HUES64 (cell line): Measurements from ENCODE around the gene WDR19. TPM values are rescaled to one million over a fixed set of nuclear protein-coding genes. Genes with fewer than 3 reads are reported as not detected.
"Not testable (repeated sequence)": the region's sequence is repeated elsewhere in the genome, so short reads cannot be mapped to it uniquely, and the experiment has no call there.

ENCODE experiments used
- H3K27ac ChIP-seq: 2 replicates; pipeline ENCODE4 v1.7.0; 2013; ENCODE audit warnings: low read depth, low read length, inconsistent platforms
- H3K27me3 ChIP-seq: 2 replicates; pipeline ENCODE4 v1.6.1; 2013; ENCODE audit warnings: mild to moderate bottlenecking, low read length; ENCODE audit not compliant: insufficient read depth
- H3K36me3 ChIP-seq: 2 replicates; pipeline ENCODE4 v1.6.1; 2013; ENCODE audit warnings: mild to moderate bottlenecking, low read length; ENCODE audit not compliant: insufficient read depth
- H3K4me1 ChIP-seq: 2 replicates; pipeline ENCODE4 v1.6.1; 2013; ENCODE audit warnings: mild to moderate bottlenecking, low read length, moderate library complexity; ENCODE audit not compliant: insufficient read depth
- H3K4me3 ChIP-seq: 2 replicates; pipeline ENCODE4 v1.5.1; 2013; ENCODE audit warnings: mild to moderate bottlenecking, low read length, moderate library complexity
- H3K9ac ChIP-seq: 2 replicates; pipeline ENCODE4 v1.6.1; 2013; ENCODE audit warnings: mild to moderate bottlenecking, low read depth, low read length
- H3K9me3 ChIP-seq: 2 replicates; pipeline ENCODE4 v1.6.1; 2013; ENCODE audit warnings: low read depth, low read length; ENCODE audit not compliant: insufficient read depth
- WGBS: fragments of 150-250, 120-280 bp; methylation state at CpG from one replicate; pipeline ENCODE4 v1.1.7; 2013; ENCODE audit warnings: missing lambda C conversion rate; 5-methylcytosine and 5-hydroxymethylcytosine counted together
- polyA plus RNA-seq, 2 experiments: library from polyadenylated mRNA; stranded (reverse); fragments of 50-300 nt; gene quantifications; one replicate each; pipeline ENCODE4 v1.2.3, GENCODE V29; 2013

WDR19 gene
- polyA plus RNA-seq (2013, experiment 1 of 2): 13.1 TPM
- polyA plus RNA-seq (2013, experiment 2 of 2): 19.2 TPM

GRCh38 chr4:39181905-39182638, at the start of gene WDR19:
WDR19 (plus strand) TSS chr4:39182529; CDS start chr4:39182558, 29 bp downstream.
- H3K4me3 ChIP-seq: peak within 1 kb of the TSS; percentile 89
- WGBS: under 1% methylated on average over 47 of the region's 48 CpGs
- peaks cover 8% of the 10 kb centered on the region; the same call in 1 of the 2 replicates for H3K4me1 ChIP-seq
- H3K27me3 ChIP-seq: peaks cover 8% of the 10 kb centered on the region; the same call in 1 of the 2 replicates
- no peaks in the 10 kb centered on the region for H3K9me3 ChIP-seq
- H3K36me3 ChIP-seq: no peaks in the 10 kb centered on the region
- H3K27ac ChIP-seq: no peak within 1 kb of the TSS; the same call in 1 of the 2 replicates
- H3K9ac ChIP-seq: peak within 1 kb of the TSS; percentile 64

- Histone ChIP-seq H3K4me1 (0 out of 2 replicates have a peak, but pooled peaks cover 3% of the 10 kb centered on the region), H3K9ac (no peak overlapping the region)
- 97% methylated on average over 2 of the region's 3 CpGs for whole genome bisulfite sequencing
These were observed 48.7 kb upstream of the WDR19 start for GRCh38 chr4:39133623-39134022.

GRCh38 chr4:39134683-39135306, 47.5 kb upstream of the WDR19 start:
- 0 out of 2 replicates have a peak, but pooled peaks cover 3% of the 10 kb centered on the region for H3K4me1 ChIP-seq
- no peak overlapping the region for H3K9ac ChIP-seq
- peaks cover 2% of the 10 kb centered on the region; the same call in 1 of the 2 replicates for H3K9me3 ChIP-seq
- 93% methylated on average over 2 of the region's 2 CpGs for WGBS
- H3K36me3 ChIP-seq: no peaks in the 10 kb centered on the region
- H3K27ac ChIP-seq: no peak overlapping the region
- no peaks in the 10 kb centered on the region for H3K27me3 ChIP-seq
- no peak overlapping the region for H3K4me3 ChIP-seq

More at GRCh38 chr4:39133623-39134022, 48.7 kb upstream of the WDR19 start:
- Histone ChIP-seq H3K36me3 (no peaks in the 10 kb centered on the region), H3K4me3 (no peak overlapping the region), H3K27me3 (no peaks in the 10 kb centered on the region), H3K9me3 (peaks cover 2% of the 10 kb centered on the region; the same call in 1 of the 2 replicates), H3K27ac (no peak overlapping the region)

- not testable (repeated sequence) for H3K4me1 ChIP-seq, H3K36me3 ChIP-seq, H3K27me3 ChIP-seq, H3K27ac ChIP-seq, H3K9ac ChIP-seq, H3K4me3 ChIP-seq, H3K9me3 ChIP-seq
- WGBS: 98% methylated on average over 3 of the region's 3 CpGs
These were observed 44.1 kb upstream of the WDR19 start for GRCh38 chr4:39138227-39138626.

GRCh38 chr4:39146211-39146610, 36.1 kb upstream of the WDR19 start:
- Histone ChIP-seq H3K9ac (no peak overlapping the region), H3K4me3 (no peak overlapping the region), H3K4me1 (no peaks in the 10 kb centered on the region), H3K27me3 (no peaks in the 10 kb centered on the region), H3K9me3 (no peaks in the 10 kb centered on the region), H3K36me3 (no peaks in the 10 kb centered on the region), H3K27ac (no peak overlapping the region)
- 83% methylated on average over 1 of the region's 1 CpG for WGBS

- Histone ChIP-seq H3K27me3 (no peaks in the 10 kb centered on the region), H3K27ac (no peak overlapping the region), H3K9me3 (no peaks in the 10 kb centered on the region), H3K9ac (no peak overlapping the region), H3K36me3 (no peaks in the 10 kb centered on the region), H3K4me3 (no peak overlapping the region), H3K4me1 (no peaks in the 10 kb centered on the region)
- 80% methylated on average over 4 of the region's 4 CpGs for WGBS
These were observed 28.3 kb upstream of the WDR19 start for GRCh38 chr4:39154009-39154408.

GRCh38 chr4:39157520-39157919, 24.8 kb upstream of the WDR19 start:
- H3K4me1 ChIP-seq: no peaks in the 10 kb centered on the region
- no peak overlapping the region for H3K9ac ChIP-seq
- H3K27me3 ChIP-seq: no peaks in the 10 kb centered on the region
- no peaks in the 10 kb centered on the region for H3K9me3 ChIP-seq
- no peak overlapping the region for H3K27ac ChIP-seq
- no peaks in the 10 kb centered on the region for H3K36me3 ChIP-seq
- 96% methylated on average over 2 of the region's 2 CpGs for WGBS
- H3K4me3 ChIP-seq: no peak overlapping the region

GRCh38 chr4:39166177-39166576, 16.2 kb upstream of the WDR19 start:
- H3K27ac ChIP-seq: no peak overlapping the region
- no peaks in the 10 kb centered on the region for H3K27me3 ChIP-seq
- no peaks in the 10 kb centered on the region for H3K36me3 ChIP-seq
- H3K9ac ChIP-seq: no peak overlapping the region
- 75% methylated on average over 3 of the region's 3 CpGs for WGBS
- H3K9me3 ChIP-seq: no peaks in the 10 kb centered on the region
- H3K4me3 ChIP-seq: no peak overlapping the region
- H3K4me1 ChIP-seq: peaks cover 5% of the 10 kb centered on the region; the same call in 1 of the 2 replicates

- 95% methylated on average over 7 of the region's 7 CpGs for WGBS
- no peaks in the 10 kb centered on the region for H3K27me3 ChIP-seq
- H3K9me3 ChIP-seq: no peaks in the 10 kb centered on the region
These were observed 15.7 kb upstream of the WDR19 start for GRCh38 chr4:39166669-39167068.

GRCh38 chr4:39169426-39169825, 12.9 kb upstream of the WDR19 start:
- Histone ChIP-seq H3K9ac (no peak overlapping the region), H3K27me3 (no peaks in the 10 kb centered on the region), H3K4me1 (peaks cover 5% of the 10 kb centered on the region; the same call in 1 of the 2 replicates), H3K36me3 (no peaks in the 10 kb centered on the region), H3K9me3 (no peaks in the 10 kb centered on the region), H3K4me3 (no peak overlapping the region), H3K27ac (no peak overlapping the region)
- WGBS: 87% methylated on average over 3 of the region's 3 CpGs

More at GRCh38 chr4:39166669-39167068, 15.7 kb upstream of the WDR19 start:
- Histone ChIP-seq H3K4me3 (no peak overlapping the region), H3K9ac (no peak overlapping the region), H3K36me3 (no peaks in the 10 kb centered on the region), H3K27ac (no peak overlapping the region), H3K4me1 (peaks cover 5% of the 10 kb centered on the region; the same call in 1 of the 2 replicates)

GRCh38 chr4:39170301-39170700, 12.0 kb upstream of the WDR19 start:
- Histone ChIP-seq H3K9me3 (no peaks in the 10 kb centered on the region), H3K4me3 (no peak overlapping the region)
- 96% methylated on average over 11 of the region's 12 CpGs for WGBS

More at GRCh38 chr4:39170301-39170700, 12.0 kb upstream of the WDR19 start:
- peaks cover 5% of the 10 kb centered on the region; the same call in 1 of the 2 replicates for H3K4me1 ChIP-seq
- H3K27ac ChIP-seq: no peak overlapping the region
- no peaks in the 10 kb centered on the region for H3K36me3 ChIP-seq
- H3K27me3 ChIP-seq: no peaks in the 10 kb centered on the region; the same call in 1 of the 2 replicates
- no peak overlapping the region for H3K9ac ChIP-seq
